Keratinocyte (primary cell): ENCODE data around the gene PLA2G10. TPM values are rescaled to one million over a fixed set of nuclear protein-coding genes. Genes with fewer than 3 reads are reported as not detected.

Experiments
- DNase-seq: peaks from one replicate; pipeline ENCODE4 v3.0.0-alpha.2; 2011; ENCODE audit warnings: low read depth, missing footprints, low spot score
- FAIRE-seq: peaks from 2 replicates; lab custom pipeline; 2011; peaks lifted over from hg19 to GRCh38; lab: Jason Lieb, UNC
- H2AFZ ChIP-seq: 2 replicates; pipeline ENCODE4 v1.6.0; 2012; ENCODE audit warnings: low read length, control low read depth, inconsistent platforms; ENCODE audit not compliant: control insufficient read depth
- H3K27ac ChIP-seq: 2 replicates; pipeline ENCODE4 v1.5.1; 2011; ENCODE audit warnings: low read length; ENCODE audit not compliant: control insufficient read depth, insufficient read depth
- H3K27me3 ChIP-seq: 3 replicates; pipeline ENCODE4 v1.6.0; 2011; ENCODE audit warnings: low read length; ENCODE audit not compliant: control insufficient read depth, insufficient read depth; ENCODE audit errors: extremely low read depth
- H3K36me3 ChIP-seq, 2 experiments: 2 replicates in 1 of 2; 3 replicates in 1 of 2; pipeline ENCODE4 v1.5.1; 2011; ENCODE audit warnings: low read length in 2 of 2, mild to moderate bottlenecking in 1 of 2; ENCODE audit not compliant: control insufficient read depth in 2 of 2, insufficient read depth in 2 of 2; ENCODE audit errors: extremely low read depth in 1 of 2
- H3K4me1 ChIP-seq: 3 replicates; pipeline ENCODE4 v1.5.1; 2011; ENCODE audit warnings: low read length; ENCODE audit not compliant: control insufficient read depth, insufficient read depth; ENCODE audit errors: extremely low read depth
- H3K4me2 ChIP-seq: 3 replicates; pipeline ENCODE4 v1.6.0; 2011; ENCODE audit warnings: low read depth, low read length; ENCODE audit not compliant: control insufficient read depth, insufficient read depth; ENCODE audit errors: extremely low read depth
- H3K4me3 ChIP-seq, 3 experiments: fragments of 200-600 bp in 1 of 3; sonication (generic) in 1 of 3; 2 replicates in 2 of 3; 3 replicates in 1 of 3; pipeline ENCODE4 v1.5.1; 2011 to 2016; ENCODE audit warnings: low read length in 3 of 3, mild to moderate bottlenecking in 3 of 3, control low read depth in 2 of 3, inconsistent platforms in 1 of 3, low read depth in 1 of 3, mixed read lengths in 1 of 3, mixed run types in 1 of 3, moderate library complexity in 1 of 3; ENCODE audit not compliant: control insufficient read depth in 2 of 3, insufficient read depth in 2 of 3; ENCODE audit errors: extremely low read depth in 1 of 3
- H3K79me2 ChIP-seq: 2 replicates; pipeline ENCODE4 v1.6.0; 2012; ENCODE audit warnings: low read length; ENCODE audit not compliant: control insufficient read depth, insufficient read depth
- H3K9ac ChIP-seq: 3 replicates; pipeline ENCODE4 v1.6.0; 2011; ENCODE audit warnings: low read length; ENCODE audit not compliant: control insufficient read depth, insufficient read depth; ENCODE audit errors: extremely low read depth
- H3K9me1 ChIP-seq: 3 replicates; pipeline ENCODE4 v1.6.0; 2011; ENCODE audit warnings: low read length; ENCODE audit not compliant: control insufficient read depth, insufficient read depth; ENCODE audit errors: extremely low read depth
- H3K9me3 ChIP-seq: 2 replicates; pipeline ENCODE4 v1.5.1; 2012; ENCODE audit warnings: low read depth, low read length; ENCODE audit not compliant: control insufficient read depth
- H4K20me1 ChIP-seq: 3 replicates; pipeline ENCODE4 v1.6.0; 2011; ENCODE audit warnings: low read length; ENCODE audit not compliant: control insufficient read depth, insufficient read depth; ENCODE audit errors: extremely low read depth
- CTCF ChIP-seq, 3 experiments: IDR thresholded peaks in 1 of 3; conservative IDR thresholded peaks in 1 of 3; optimal IDR thresholded peaks in 1 of 3; 2 replicates in 2 of 3; 3 replicates in 1 of 3; pipeline versions ENCODE3 to v1.5.1; 2011; ENCODE audit warnings: low read length in 3 of 3, mild to moderate bottlenecking in 3 of 3, moderate library complexity in 2 of 3, control low read depth in 1 of 3, inconsistent platforms in 1 of 3; ENCODE audit not compliant: insufficient read depth in 2 of 3; ENCODE audit errors: extremely low read depth in 1 of 3
- EZH2 ChIP-seq: IDR thresholded peaks from one replicate; pipeline ENCODE4 v1.6.1; 2012; ENCODE audit warnings: inconsistent platforms, mild to moderate bottlenecking, low read length, moderate library complexity
- dilution Hi-C: fragments of 300-500 bp; cut with MboI; formaldehyde crosslinking; loops from one replicate; pipeline ENCODE4 v1.7.0; 2020; ENCODE audit warnings: low sequenced_read_pairs; ENCODE audit not compliant: extremely low pct_ligation_motif_present
- polyA plus RNA-seq, 5 experiments: library from polyadenylated mRNA; depleted of rRNA in 3 of 5; stranded (reverse) in 3 of 5; stranded (forward) in 1 of 5; unstranded in 1 of 5; fragments of >200 nt; gene quantifications; 1 replicate in 1 of 5; 2 replicates in 3 of 5; 3 replicates in 1 of 5; pipeline versions ENCODE4 v1.2.1 to v1.2.3, GENCODE V29; 2011 to 2012; ENCODE audit warnings: missing spikeins in 2 of 5, low read depth in 1 of 5, low replicate concordance in 1 of 5

PLA2G10 gene
- polyA plus RNA-seq, 1 donor (not counting 4 experiments of a cell fraction or from before 2014, with no cell fraction given): 1.0 TPM

- peak within 1 kb of the TSS; percentile 90 for H3K27ac ChIP-seq
- FAIRE-seq (no peak), DNase-seq (peak; percentile 81)
- H2AFZ ChIP-seq: peak within 1 kb of the TSS; percentile 58
- no peaks in the 10 kb centered on the region for H4K20me1 ChIP-seq
- peak within 1 kb of the TSS; percentile 96 for H3K9ac ChIP-seq
- dilution Hi-C loops: no loop called here
- no peak for TF ChIP-seq EZH2
- TF ChIP-seq CTCF (optimal IDR thresholded peaks at IDR 0.05 in 1 of 3, IDR thresholded peaks at IDR 0.05 in 1 of 3, conservative IDR thresholded peaks at IDR 0.05 in 1 of 3; ENCODE audit: extremely low read depth in 1 of 3, insufficient read depth in 2 of 3, low read length in 3 of 3): no peak
- H3K27me3 ChIP-seq: no peaks in the 10 kb centered on the region
- H3K79me2 ChIP-seq: peaks cover 37% of the 10 kb centered on the region
- H3K9me1 ChIP-seq: no peaks in the 10 kb centered on the region
- no peaks in the 10 kb centered on the region for H3K9me3 ChIP-seq
- H3K36me3 ChIP-seq: peaks cover 2 to 10% of the 10 kb centered on the region in 2 experiments
- peak within 1 kb of the TSS; percentile 84 to 96 (median 91) for H3K4me3 ChIP-seq
- peaks cover 29% of the 10 kb centered on the region for H3K4me1 ChIP-seq
- H3K4me2 ChIP-seq: peak within 1 kb of the TSS; percentile 93
Measured at GRCh38 chr16:14629919-14630619, 64.0 kb downstream of the PLA2G10 start, which contains the start of gene PARN. Gene PARN (minus strand): TSS chr16:14630260. CDS start chr16:14630125, 135 bp downstream.

GRCh38 chr16:14629612-14629918, 64.5 kb downstream of the PLA2G10 start:
- no peaks in the 10 kb centered on the region for H3K9me3 ChIP-seq
- peaks cover 24% of the 10 kb centered on the region for H3K4me1 ChIP-seq
- no peaks in the 10 kb centered on the region for H3K27me3 ChIP-seq
- peak overlapping the region; percentile 84 to 96 (median 91) for H3K4me3 ChIP-seq
- DNase-seq (no peak), FAIRE-seq (no peak)
- peak overlapping the region; percentile 96 for H3K9ac ChIP-seq
- H3K36me3 ChIP-seq: peaks cover 2 to 7% of the 10 kb centered on the region in 2 experiments
- peak overlapping the region; percentile 24 for H2AFZ ChIP-seq
- H3K4me2 ChIP-seq: peak overlapping the region; percentile 93
- peak overlapping the region; percentile 90 for H3K27ac ChIP-seq
- H4K20me1 ChIP-seq: no peaks in the 10 kb centered on the region
- peaks cover 32% of the 10 kb centered on the region for H3K79me2 ChIP-seq
- no peak for TF ChIP-seq CTCF (optimal IDR thresholded peaks at IDR 0.05 in 1 of 3, IDR thresholded peaks at IDR 0.05 in 1 of 3, conservative IDR thresholded peaks at IDR 0.05 in 1 of 3; ENCODE audit: extremely low read depth in 1 of 3, insufficient read depth in 2 of 3, low read length in 3 of 3)
- TF ChIP-seq EZH2: no peak
- H3K9me1 ChIP-seq: no peaks in the 10 kb centered on the region
- dilution Hi-C loops: no loop called here
